Breast epithelium (tissue), 4 donors: ENCODE results near the gene HOXA6. TPM values are rescaled to one million over a fixed set of nuclear protein-coding genes. Genes with fewer than 3 reads are reported as not detected.

Experiments used
- DNase-seq, 2 donors: peaks; one replicate each; pipeline ENCODE4 v3.0.0-alpha.2; 2019; ENCODE audit warnings: low spot score in 2 of 2
- H3K27ac ChIP-seq, 2 donors: fragments of 200-600 bp; sonication (generic) in 1 of 2; one replicate each; pipeline ENCODE4 v1.5.1; 2016 to 2019; ENCODE audit warnings: mild to moderate bottlenecking in 1 of 2
- H3K27me3 ChIP-seq, 2 donors: fragments of 200-600 bp; sonication (generic) in 1 of 2; one replicate each; pipeline versions ENCODE4 v1.5.1 to v1.6.0; 2017 to 2019; ENCODE audit warnings: control low read depth in 1 of 2, mild to moderate bottlenecking in 1 of 2
- H3K36me3 ChIP-seq: fragments of 200-600 bp; one replicate; pipeline ENCODE4 v1.5.1; 2019
- H3K4me1 ChIP-seq, 2 donors: fragments of 200-600 bp; sonication (generic); one replicate each; pipeline ENCODE4 v1.5.1; 2016 to 2019; ENCODE audit warnings: control low read depth in 1 of 2
- H3K4me3 ChIP-seq, 3 donors: fragments of 200-600 bp; sonication (generic); 1 replicate in 2 of 3; 2 replicates in 1 of 3; pipeline ENCODE4 v1.5.1; 2016 to 2019; ENCODE audit warnings: mild to moderate bottlenecking in 3 of 3, moderate library complexity in 2 of 3
- H3K9me3 ChIP-seq, 2 donors: fragments of 200-600 bp; sonication (generic) in 1 of 2; one replicate each; pipeline ENCODE4 v1.5.1; 2016 to 2019; ENCODE audit warnings: control low read depth in 1 of 2
- POLR2A ChIP-seq: fragments of 450-650 bp; IDR thresholded peaks from one replicate; pipeline ENCODE4 v1.6.1; 2016; ENCODE audit warnings: antibody characterized with exemption, mild to moderate bottlenecking, moderate library complexity
- POLR2AphosphoS5 ChIP-seq, 3 donors: sonication (generic); formaldehyde crosslinking; IDR thresholded peaks; one replicate each; pipeline ENCODE4 v1.6.1; 2017; ENCODE audit warnings: antibody characterized with exemption in 3 of 3
- intact Hi-C: fragments of 100-400 bp; cut with DNase I; formaldehyde crosslinking; loops from one replicate; pipeline ENCODE4 v1.15.1; 2023; ENCODE audit warnings: low total_unique reads
- total RNA-seq, 3 donors: library from RNA; depleted of rRNA; stranded (reverse); fragments of >200 nt; gene quantifications; one replicate each; pipeline ENCODE4 v1.1.0, GENCODE V29; 2016
- TF ChIP-seq, protein P1 (sequence below), 3 donors: fragments of 450-650 bp; IDR thresholded peaks; one replicate each; pipeline ENCODE4 v1.5.1; 2016 to 2017; ENCODE audit warnings: antibody characterized with exemption in 3 of 3, mild to moderate bottlenecking in 3 of 3, moderate library complexity in 3 of 3

HOXA6 gene
- total RNA-seq, 3 donors from 2014 or later = 7.9 to 16.0 (median 9.0) TPM

DNA sequence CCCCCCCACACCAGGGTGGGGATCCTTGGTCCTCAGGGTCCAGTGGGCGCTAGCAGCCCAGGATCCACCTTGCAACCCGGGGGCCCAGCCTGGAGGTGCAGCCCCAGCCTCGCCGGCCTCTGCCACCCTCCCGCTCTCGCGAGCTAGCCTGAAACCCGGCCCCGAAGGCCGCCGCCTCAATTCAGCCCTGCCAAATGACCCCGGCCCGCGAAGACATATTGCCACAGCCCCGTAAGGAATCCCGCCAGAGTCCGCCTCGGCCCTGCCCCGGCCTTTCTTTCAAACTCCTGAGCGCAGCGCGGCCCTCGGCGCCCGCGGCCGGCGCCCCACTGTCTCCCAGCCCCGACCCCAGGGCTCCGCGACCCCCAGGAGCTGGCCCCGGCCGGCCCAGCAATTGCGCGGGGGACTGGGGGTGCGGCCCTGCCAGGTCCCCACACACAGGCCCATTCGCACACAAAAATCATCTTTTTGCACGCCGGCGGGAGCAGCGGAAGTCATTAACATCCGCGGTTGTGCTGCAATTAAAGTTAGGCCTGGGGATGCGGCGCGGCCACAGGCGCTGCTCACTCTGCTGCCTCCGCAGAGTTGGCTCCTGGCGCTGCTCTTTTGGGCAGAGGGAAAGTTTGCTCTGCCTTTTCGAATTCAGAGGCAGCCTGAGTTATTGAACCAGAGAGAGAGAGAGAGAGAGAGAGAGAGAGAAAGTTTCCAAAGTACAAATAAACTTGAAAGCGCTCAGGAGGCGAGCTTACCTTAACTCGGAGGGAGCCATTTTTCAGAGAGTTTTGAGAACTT lies 8.0 kb downstream of the HOXA6 start:
- peaks cover 4 to 6% of the 10 kb centered on the region in 2 donors for H3K4me1 ChIP-seq
- TF ChIP-seq POLR2AphosphoS5 (IDR thresholded peaks at IDR 0.05) = no peak
- TF ChIP-seq, protein P1, sequence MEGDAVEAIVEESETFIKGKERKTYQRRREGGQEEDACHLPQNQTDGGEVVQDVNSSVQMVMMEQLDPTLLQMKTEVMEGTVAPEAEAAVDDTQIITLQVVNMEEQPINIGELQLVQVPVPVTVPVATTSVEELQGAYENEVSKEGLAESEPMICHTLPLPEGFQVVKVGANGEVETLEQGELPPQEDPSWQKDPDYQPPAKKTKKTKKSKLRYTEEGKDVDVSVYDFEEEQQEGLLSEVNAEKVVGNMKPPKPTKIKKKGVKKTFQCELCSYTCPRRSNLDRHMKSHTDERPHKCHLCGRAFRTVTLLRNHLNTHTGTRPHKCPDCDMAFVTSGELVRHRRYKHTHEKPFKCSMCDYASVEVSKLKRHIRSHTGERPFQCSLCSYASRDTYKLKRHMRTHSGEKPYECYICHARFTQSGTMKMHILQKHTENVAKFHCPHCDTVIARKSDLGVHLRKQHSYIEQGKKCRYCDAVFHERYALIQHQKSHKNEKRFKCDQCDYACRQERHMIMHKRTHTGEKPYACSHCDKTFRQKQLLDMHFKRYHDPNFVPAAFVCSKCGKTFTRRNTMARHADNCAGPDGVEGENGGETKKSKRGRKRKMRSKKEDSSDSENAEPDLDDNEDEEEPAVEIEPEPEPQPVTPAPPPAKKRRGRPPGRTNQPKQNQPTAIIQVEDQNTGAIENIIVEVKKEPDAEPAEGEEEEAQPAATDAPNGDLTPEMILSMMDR (IDR thresholded peaks at IDR 0.05) = no peak
- TF ChIP-seq POLR2A = no peak
- intact Hi-C loops = loop anchor here (5.0 kb wide), 2 partner anchors 42 to 282 kb away; partner anchors contain the start of gene HOXA1
- H3K27ac ChIP-seq = peak overlapping the region; percentile 95 to 96
- peak in 1 of 2 donors; percentile 19 for DNase-seq
- peak overlapping the region; percentile 23 to 80 (median 75) for H3K4me3 ChIP-seq
- H3K27me3 ChIP-seq = peaks cover 0 to 6% of the 10 kb centered on the region in 2 donors
- no peaks in the 10 kb centered on the region for H3K36me3 ChIP-seq
- H3K9me3 ChIP-seq = no peaks in the 10 kb centered on the region

DNA sequence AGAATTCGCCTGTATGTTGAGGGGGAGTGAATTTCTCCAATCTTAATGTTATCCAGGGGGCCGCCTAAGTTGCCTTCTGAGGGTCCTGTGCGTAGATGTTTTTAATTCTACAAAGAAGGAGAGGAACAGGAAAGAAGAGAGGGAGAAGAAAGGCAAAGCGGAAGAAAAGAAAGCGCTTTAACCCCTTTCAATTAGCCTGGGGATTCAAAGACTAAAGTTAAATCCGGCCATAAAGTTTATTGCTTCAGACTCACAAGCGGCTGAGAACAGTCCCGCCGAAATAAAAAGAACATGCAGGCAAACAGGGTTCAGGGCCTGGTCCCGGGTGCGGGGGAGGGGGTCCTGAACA lies 8.6 kb downstream of the HOXA6 start:
- intact Hi-C loops = no loop called here
- peak in 1 of 2 donors; percentile 3 for DNase-seq
- Histone ChIP-seq H3K27me3 (peaks cover 0 to 3% of the 10 kb centered on the region in 2 donors), H3K36me3 (no peaks in the 10 kb centered on the region), H3K4me1 (peaks cover 4 to 6% of the 10 kb centered on the region in 2 donors), H3K27ac (peak overlapping the region; percentile 95 to 96), H3K4me3 (peak overlapping the region; percentile 23 to 80 (median 75)), H3K9me3 (no peaks in the 10 kb centered on the region)
- TF ChIP-seq POLR2AphosphoS5 (IDR thresholded peaks at IDR 0.05) (no peak), POLR2A (no peak)
- TF ChIP-seq, protein P1 (IDR thresholded peaks at IDR 0.05) = no peak

DNA sequence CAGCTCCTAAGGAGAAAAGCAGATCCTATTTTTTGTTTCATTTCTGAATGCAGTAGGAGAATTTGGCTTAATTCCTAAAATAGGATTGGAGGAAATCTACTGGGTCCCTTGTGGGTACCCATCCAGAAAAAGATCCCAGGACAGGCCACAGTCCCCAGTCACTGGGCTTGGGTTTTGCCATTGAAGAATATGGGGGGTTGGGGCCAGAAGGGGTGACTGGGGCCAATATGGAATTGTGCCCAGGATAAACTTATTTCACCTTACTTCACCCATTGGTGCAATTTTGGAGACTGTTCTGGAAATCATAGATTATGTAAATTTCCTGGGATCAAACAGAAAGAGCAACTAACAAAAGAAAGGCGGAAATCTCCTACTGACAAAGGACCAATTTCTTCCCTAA lies 9.1 kb downstream of the HOXA6 start:
- Histone ChIP-seq H3K27ac (peak overlapping the region; percentile 95 to 96), H3K4me3 (peak overlapping the region in 2 of 3 donors; percentile 75 to 80), H3K36me3 (no peaks in the 10 kb centered on the region), H3K4me1 (peaks cover 0 to 6% of the 10 kb centered on the region in 2 donors), H3K27me3 (no peaks in the 10 kb centered on the region), H3K9me3 (no peaks in the 10 kb centered on the region)
- DNase-seq = peak in 1 of 2 donors; percentile 16
- TF ChIP-seq POLR2A (no peak), POLR2AphosphoS5 (IDR thresholded peaks at IDR 0.05) (no peak)
- TF ChIP-seq, protein P1 (IDR thresholded peaks at IDR 0.05) = no peak
- intact Hi-C loops = no loop called here

DNA sequence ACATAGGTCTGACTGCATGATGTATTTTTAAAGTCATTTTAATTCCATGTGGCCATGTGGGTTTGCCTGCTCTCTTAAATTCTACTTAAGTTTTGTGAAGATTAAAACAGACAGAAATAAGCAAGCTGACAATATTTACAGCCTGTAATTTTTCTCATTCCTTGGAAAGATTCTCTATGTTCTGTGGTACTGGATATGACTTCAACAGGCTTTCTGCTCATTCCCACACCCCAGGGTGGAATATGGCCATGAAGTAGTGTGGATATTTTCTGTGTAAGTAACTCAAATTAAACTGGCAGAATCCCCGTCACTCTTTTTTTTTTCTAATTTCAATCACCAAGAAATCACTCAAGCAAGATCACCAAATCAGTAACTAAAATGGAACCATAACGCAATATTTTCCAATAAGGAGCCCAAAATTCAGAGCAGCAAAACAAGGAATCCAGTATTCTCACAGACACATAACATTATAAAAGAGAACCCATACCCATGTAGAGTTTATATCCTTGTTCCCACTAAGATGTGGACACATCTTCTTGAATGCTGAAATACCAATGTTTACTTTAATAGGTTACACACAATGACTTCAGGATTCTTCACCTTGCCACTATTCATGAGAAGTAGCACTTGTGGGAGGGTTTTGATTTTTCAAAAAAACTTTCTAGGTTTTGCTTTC lies 9.8 kb downstream of the HOXA6 start:
- no peaks in the 10 kb centered on the region for H3K27me3 ChIP-seq
- no peak for TF ChIP-seq POLR2AphosphoS5 (IDR thresholded peaks at IDR 0.05)
- TF ChIP-seq, protein P1 (IDR thresholded peaks at IDR 0.05) = no peak
- TF ChIP-seq POLR2A = no peak
- peaks cover 0 to 6% of the 10 kb centered on the region in 2 donors for H3K4me1 ChIP-seq
- no peaks in the 10 kb centered on the region for H3K36me3 ChIP-seq
- H3K4me3 ChIP-seq = peak overlapping the region in 2 of 3 donors; percentile 75 to 80
- intact Hi-C loops = no loop called here
- no peaks in the 10 kb centered on the region for H3K9me3 ChIP-seq
- H3K27ac ChIP-seq = peak overlapping the region; percentile 95 to 96
- peak in 1 of 2 donors; percentile 10 for DNase-seq

DNA sequence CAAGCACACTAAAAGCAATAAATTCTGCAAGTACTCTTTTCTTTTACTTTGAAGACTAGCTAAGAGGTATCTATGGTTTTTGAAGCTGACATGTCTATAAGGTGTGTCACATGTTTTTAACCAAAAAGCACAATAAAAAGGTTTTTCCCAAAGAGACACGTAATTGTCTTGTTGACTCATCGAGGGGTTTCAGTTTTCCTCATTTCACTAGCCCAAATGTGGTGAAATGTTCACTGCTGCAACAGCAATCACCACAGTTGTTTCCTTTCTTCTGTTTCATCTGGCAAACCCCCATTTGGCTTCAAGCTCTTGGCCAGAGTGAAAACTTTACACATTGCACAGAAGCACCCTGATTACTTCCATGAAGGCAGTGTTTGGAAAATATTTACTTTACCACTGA lies 13.2 kb downstream of the HOXA6 start:
- intact Hi-C loops = loop anchor here (5.0 kb wide), 1 partner anchor 1032 kb away; no protein-coding TSS in a partner anchor
- Histone ChIP-seq H3K9me3 (no peaks in the 10 kb centered on the region), H3K4me1 (peaks cover 5 to 6% of the 10 kb centered on the region in 2 donors), H3K27ac (peak overlapping the region; percentile 82 to 96), H3K36me3 (no peaks in the 10 kb centered on the region), H3K4me3 (peak overlapping the region in 1 of 3 donors; percentile 22), H3K27me3 (no peaks in the 10 kb centered on the region)
- DNase-seq = peak in 1 of 2 donors; percentile 41
- TF ChIP-seq POLR2AphosphoS5 (IDR thresholded peaks at IDR 0.05) (peak in 2 of 3 donors; percentile 10 to 23), POLR2A (no peak)
- TF ChIP-seq, protein P1 (IDR thresholded peaks at IDR 0.05) = no peak
